ENCODE data around the gene HAPLN1.

Gene HAPLN1

DNA sequence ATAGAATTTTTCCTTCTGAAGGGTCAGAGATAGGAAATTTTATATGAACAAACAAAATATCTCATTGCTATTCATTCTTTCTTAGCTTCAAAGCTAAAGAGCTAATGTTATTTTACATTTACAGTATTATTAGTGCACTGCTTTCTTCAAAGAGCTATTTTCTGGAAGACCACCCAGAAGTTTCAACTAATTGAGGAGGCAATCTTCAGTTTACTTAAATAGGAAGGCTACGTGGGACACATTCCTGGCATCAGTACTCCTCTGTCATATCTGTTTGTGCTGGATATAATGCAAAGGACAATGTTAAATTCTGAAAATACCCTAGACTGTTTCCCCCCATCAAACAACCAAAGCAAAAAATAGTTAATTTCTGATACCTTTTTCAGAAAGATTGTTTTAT lies 30.8 kb downstream of the HAPLN1 start:
- no peak for TF ChIP-seq GATA3 (IDR thresholded peaks at IDR 0.05; ENCODE audit: low read depth, low read length)

DNA sequence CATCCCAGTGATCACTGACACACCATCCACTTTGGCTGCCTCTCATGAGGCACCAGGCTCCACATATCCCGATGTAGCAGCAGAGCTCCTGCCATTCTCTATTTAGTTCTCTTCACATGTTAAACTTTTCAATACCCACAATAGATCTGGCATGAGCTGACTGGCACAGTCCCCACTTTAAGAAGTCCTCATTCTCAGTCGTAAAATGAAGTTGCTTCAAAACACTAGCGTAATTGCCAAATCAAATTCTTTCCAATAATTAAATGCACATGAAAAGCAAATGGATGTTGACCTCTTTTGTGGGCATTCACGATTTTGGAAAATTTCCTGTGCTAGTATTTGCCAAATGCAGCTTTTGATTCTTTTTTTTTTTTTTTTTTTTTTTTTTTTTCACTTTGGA lies 32.4 kb downstream of the HAPLN1 start:
- TF ChIP-seq GATA3 (IDR thresholded peaks at IDR 0.05; ENCODE audit: low read depth, low read length) (no peak), GATA2 (IDR thresholded peaks at IDR 0.05; ENCODE audit: low read depth, low read length) (no peak)

DNA sequence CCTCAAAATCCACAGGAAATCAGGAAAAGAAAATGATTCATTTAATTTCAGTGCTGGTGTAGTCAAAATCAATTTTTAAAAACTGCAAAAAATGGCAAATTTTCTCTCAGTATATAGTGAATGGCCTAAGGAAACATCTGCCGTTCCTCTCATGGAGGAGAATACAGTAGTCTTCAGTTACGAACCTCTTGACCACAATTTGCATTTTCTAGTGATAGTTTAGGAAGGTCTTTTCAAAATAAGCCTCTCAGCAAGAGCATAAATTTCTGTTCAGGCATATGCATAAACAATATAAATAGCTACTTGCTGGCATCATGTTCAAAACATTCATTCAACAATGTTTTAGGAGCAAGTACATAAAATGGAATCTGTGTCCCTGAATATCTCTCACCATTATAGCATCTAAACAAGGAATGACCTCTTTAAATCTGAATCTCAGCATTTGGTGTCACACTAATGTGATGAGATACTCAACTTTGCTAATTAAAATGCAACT lies 33.5 kb downstream of the HAPLN1 start:
- TF ChIP-seq GATA3 (IDR thresholded peaks at IDR 0.05; ENCODE audit: low read depth, low read length) (no peak), GATA2 (IDR thresholded peaks at IDR 0.05; ENCODE audit: low read depth, low read length) (no peak)

DNA sequence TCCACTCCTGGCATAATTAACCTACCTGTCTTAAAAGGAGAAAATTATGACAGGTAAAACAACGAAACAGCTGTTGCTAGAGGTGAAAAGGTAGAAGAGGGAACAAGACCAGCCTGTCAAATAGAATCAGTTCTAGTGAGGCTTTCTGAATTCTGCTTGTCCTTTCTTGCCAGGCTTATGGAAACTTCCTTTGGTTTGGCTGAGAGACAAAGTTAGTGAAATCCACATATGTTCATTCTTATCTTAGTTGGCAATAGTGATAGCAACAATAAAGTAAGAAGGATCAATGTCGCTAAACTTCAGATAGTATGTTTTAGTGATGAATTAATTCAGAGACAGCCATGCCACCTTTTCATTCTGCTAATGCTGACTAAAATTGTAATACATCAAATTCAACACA lies 34.4 kb downstream of the HAPLN1 start:
- no peak for TF ChIP-seq GATA2 (IDR thresholded peaks at IDR 0.05; ENCODE audit: low read depth, low read length)
- no peak for TF ChIP-seq GATA3 (IDR thresholded peaks at IDR 0.05; ENCODE audit: low read depth, low read length)

DNA sequence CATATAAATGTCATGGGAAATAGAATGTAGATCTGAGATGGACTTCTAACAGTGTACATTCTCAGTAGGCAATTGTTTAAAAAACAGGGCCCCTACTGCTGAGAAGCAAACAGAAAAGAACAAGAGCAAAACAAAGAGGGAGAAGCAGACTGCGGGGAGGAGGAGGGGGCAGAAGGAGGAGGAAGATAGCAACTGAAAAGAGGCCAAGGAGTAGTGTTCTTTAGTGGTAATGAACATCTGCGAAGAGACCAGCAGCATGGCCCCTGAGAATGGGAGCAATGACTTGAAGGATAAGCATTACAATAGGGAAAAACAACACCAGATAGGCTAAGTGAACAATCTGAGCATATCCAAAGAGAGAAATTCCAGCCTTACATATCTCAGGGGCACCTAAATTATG lies 36.8 kb downstream of the HAPLN1 start:
- TF ChIP-seq GATA2 (IDR thresholded peaks at IDR 0.05; ENCODE audit: low read depth, low read length), result no peak
- TF ChIP-seq GATA3 (IDR thresholded peaks at IDR 0.05; ENCODE audit: low read depth, low read length), result no peak

DNA sequence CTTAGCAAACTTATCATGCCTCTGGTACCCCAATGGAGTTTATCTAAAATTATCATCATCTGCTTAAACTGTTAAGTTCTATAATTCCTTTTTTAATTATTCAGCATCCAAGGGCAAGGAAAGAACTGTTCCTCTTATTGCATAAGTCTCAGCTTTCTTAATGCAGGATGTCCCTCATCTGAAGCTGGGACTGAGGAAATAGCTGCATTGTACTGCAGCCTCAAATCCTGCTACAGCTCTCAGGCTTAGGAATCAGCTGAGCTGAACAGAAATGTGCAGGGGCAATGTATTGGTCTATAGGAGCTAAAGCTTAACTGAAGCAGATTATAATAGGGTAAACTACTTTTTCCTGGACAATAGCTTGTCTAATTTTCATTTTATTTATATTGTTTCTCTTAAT lies 48.0 kb downstream of the HAPLN1 start:
- no peak for TF ChIP-seq GATA3 (IDR thresholded peaks at IDR 0.05; ENCODE audit: low read depth, low read length)
- TF ChIP-seq GATA2 (IDR thresholded peaks at IDR 0.05; ENCODE audit: low read depth, low read length), result no peak

DNA sequence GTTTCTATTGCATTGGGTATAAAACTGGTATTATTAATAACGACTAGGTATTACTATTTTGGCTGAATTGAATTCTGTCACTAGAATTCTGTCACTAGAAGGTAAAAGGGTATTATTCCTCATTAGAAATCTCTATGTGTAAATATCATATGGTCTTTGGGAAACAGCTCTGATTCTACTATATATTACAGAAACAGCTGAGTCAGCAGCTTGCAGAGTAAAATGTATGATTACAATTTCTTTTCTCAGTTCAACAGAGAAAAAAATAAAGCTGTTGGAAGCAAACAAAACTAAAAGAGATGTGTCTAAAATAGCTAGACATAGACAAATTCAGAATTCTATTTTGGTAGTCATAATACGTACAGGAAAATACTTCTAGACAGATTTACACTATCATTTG lies 48.5 kb downstream of the HAPLN1 start:
- no peak for TF ChIP-seq GATA2 (IDR thresholded peaks at IDR 0.05; ENCODE audit: low read depth, low read length)
- no peak for TF ChIP-seq GATA3 (IDR thresholded peaks at IDR 0.05; ENCODE audit: low read depth, low read length)

DNA sequence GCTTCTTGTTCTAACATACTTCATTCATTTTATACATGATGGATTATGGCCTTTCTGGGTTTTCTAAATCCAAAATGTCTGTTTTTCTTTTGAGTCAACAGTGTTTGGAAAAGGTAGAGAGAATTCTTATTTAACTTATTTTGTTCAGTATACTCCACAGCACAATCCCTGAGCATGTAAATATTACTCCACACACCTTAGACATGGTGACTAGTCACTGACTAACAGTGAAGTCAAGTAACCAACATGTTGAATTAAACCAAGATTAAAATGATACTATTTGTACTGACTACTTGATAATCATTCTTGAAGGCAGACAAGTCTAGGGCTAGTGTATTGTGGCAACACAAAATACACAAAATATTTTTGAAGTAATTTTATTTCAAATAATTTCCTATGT lies 55.0 kb downstream of the HAPLN1 start:
- TF ChIP-seq GATA2 (IDR thresholded peaks at IDR 0.05; ENCODE audit: low read depth, low read length), result no peak
- TF ChIP-seq GATA3 (IDR thresholded peaks at IDR 0.05; ENCODE audit: low read depth, low read length), result no peak

DNA sequence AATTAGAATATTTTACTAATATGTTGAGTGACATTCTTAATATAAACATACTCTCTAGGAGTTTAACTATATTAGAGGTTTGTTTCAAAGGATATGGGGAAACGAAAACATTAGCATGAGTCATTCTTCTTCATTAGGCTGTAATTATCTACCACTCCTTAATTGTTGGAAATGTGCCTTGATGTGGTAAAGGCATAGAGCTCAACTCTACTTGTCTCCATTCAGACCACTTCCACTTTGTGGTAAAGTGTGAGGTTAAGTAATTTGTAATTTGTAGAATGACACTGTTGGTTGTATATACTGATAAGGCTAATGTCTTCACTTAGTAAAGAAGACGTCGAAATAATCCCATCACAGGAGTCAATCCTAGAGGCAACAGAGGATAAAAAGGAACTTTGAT lies 58.1 kb downstream of the HAPLN1 start:
- TF ChIP-seq GATA2 (IDR thresholded peaks at IDR 0.05; ENCODE audit: low read depth, low read length) (no peak), GATA3 (IDR thresholded peaks at IDR 0.05; ENCODE audit: low read depth, low read length) (no peak)

DNA sequence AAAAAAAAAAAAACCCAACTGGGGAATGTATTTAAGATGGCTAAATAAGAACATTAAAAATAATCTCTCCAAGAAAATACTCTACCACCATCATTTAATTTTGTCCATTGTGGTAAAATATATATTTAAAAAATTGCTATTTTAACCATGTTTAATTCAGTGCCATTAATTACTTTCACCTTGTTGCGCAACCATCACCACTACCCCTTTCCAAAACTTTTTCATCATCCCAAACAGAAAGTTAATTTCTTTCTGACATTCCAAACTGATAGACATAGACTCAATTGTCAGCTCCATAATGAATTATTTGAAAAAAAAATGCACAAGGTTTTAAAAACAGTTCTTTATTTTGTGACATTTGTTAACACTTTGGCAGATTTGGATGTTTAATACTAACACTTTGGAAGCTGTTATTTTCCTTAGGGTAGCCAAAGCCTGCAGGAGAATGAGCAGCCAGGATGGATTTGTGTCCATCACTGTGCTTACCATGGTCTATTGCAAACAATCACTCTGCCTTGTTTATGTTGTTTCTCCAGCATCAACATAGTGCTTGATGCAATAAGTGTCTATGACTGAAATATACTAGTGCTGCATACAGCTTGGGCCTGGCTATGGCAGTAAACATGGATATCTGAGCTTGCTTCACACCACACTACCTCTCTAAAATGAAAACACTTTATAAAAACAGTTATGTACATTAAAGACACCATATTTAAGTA lies 62.7 kb downstream of the HAPLN1 start:
- TF ChIP-seq GATA2 (IDR thresholded peaks at IDR 0.05; ENCODE audit: low read depth, low read length) (no peak), GATA3 (IDR thresholded peaks at IDR 0.05; ENCODE audit: low read depth, low read length) (no peak)

DNA sequence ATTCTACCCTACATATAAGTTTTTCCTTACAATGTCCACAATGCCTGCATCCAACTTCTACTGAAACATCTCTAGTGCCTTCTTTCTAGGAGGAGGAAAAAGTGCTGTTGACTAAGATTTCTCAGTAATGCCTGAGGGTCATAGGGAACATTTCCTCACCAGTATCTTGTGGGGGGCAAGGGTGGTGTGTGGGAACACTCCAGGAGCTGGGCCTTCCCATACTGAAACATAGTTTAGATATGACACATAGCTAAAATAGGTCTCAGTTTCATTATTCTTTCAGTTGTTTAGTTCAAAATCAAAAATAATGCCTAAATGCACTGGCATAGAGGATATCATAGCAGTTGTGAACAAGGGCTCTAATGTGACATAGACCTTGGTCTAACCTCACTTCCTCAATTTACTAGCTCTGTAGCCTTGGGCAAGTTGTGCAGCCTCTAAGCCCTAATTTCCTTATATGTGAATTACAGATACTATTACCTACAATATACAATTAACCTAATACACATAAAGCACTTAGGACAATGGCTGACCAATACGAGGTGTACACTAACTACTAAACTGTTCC lies 66.1 kb downstream of the HAPLN1 start:
- TF ChIP-seq GATA3 (IDR thresholded peaks at IDR 0.05; ENCODE audit: low read depth, low read length) (no peak), GATA2 (IDR thresholded peaks at IDR 0.05; ENCODE audit: low read depth, low read length) (no peak)

DNA sequence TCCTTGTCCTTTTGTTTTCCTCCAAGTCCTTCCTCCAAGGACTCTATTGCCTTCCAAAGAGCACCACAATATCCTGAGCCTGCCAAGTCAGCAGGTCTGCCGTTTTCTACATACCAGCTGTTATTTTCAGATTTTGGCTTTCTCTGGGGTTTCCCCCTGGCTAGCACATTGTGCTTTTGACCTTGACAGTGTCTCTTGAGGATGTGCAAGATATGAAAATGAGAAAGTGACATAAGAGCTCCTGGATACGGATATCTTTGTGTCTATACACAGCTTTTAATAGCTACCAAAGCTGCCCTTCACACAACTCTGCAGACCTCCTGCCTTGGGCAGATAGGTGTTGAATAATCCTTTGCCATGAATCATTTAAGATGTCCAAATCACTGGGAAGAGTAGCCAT lies 67.0 kb downstream of the HAPLN1 start:
- no peak for TF ChIP-seq GATA2 (IDR thresholded peaks at IDR 0.05; ENCODE audit: low read depth, low read length)
- no peak for TF ChIP-seq GATA3 (IDR thresholded peaks at IDR 0.05; ENCODE audit: low read depth, low read length)

DNA sequence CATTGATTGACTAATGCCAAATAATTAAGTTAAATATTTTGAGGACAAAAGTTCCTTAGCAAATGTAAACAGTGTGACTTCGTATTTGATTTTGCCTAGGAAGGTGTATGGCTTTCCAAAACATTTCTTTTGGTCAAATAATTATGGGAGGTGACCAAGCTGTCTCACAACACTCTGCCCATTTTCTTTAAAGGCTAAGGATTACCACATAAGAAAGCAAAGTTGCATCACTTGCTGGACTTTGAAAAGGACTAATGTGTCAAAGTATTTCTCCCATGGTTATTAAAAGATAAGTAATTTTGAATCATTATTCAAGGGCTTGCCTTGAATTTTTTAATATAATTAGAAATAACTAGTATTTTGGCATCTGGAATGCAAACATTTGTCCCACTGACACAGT lies 74.7 kb downstream of the HAPLN1 start:
- TF ChIP-seq GATA2 (IDR thresholded peaks at IDR 0.05; ENCODE audit: low read depth, low read length) (no peak), GATA3 (IDR thresholded peaks at IDR 0.05; ENCODE audit: low read depth, low read length) (no peak)

DNA sequence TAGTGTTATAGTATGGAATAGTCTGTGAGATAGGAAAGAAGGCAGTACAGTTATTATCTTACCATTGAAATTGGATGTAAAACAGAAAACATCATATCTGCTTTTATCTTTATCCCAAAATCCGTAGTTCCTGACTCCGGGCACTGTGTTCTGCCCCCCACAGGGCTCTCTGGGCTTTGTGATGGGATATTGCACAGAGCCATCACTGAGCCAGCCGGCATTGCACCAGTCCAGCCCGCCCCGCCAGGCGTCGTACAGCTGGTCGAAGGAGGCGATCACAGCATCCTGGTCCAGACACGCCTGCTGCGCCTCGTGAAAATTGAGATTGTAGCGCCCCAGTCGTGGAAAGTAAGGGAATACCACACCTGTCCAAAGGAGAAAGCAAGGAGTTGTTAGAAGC lies 76.4 kb downstream of the HAPLN1 start:
- TF ChIP-seq GATA3 (IDR thresholded peaks at IDR 0.05; ENCODE audit: low read depth, low read length) (no peak), GATA2 (IDR thresholded peaks at IDR 0.05; ENCODE audit: low read depth, low read length) (no peak)

DNA sequence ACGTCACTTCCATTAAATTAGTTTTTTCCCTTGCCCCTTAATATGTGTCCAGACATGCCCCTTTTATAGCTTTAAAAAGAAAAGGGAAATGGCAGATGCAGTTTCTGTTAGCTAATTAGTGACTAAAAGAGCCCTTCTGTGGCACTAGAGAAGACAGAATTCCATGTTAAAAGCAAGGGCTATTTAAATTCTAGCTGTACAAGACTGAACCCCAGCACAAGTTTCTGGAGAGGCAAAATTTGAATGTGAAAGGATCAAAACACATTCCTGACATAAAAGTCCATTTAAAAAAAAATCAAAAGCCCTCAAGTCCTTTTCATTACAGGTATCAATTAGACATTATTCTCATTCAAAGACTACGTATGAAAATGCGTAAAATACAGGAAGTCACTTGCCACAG lies 78.7 kb downstream of the HAPLN1 start:
- TF ChIP-seq GATA3 (IDR thresholded peaks at IDR 0.05; ENCODE audit: low read depth, low read length) (no peak), GATA2 (IDR thresholded peaks at IDR 0.05; ENCODE audit: low read depth, low read length) (no peak)

Measured in SH-SY5Y (cell line).